Lung (tissue), 12 donors: ENCODE results near the gene FRAS1. TPM values are rescaled to one million over a fixed set of nuclear protein-coding genes. Genes with fewer than 3 reads are reported as not detected.

Source experiments
- ATAC-seq: fragments of 200-7000 bp; cut with Tn5 transposase; one replicate; pipeline ENCODE4 v1.9.1; 2020; ENCODE audit warnings: moderate number of reproducible peaks; ENCODE audit not compliant: insufficient read depth, low FRiP score
- DNase-seq, 3 donors: peaks; one replicate each; pipeline ENCODE4 v3.0.0-alpha.2; 2013 to 2017
- H3K27ac ChIP-seq, 2 donors: one replicate each; pipeline ENCODE4 v1.5.1; 2013; ENCODE audit warnings: mild to moderate bottlenecking in 2 of 2, moderate library complexity in 2 of 2, control low read depth in 1 of 2, inconsistent platforms in 1 of 2, low read depth in 1 of 2, low read length in 1 of 2
- H3K27me3 ChIP-seq, 3 donors: one replicate each; pipeline ENCODE4 v1.5.1; 2013; ENCODE audit warnings: low read length in 2 of 3; ENCODE audit not compliant: control insufficient read depth in 3 of 3, insufficient read depth in 3 of 3
- H3K36me3 ChIP-seq, 4 donors: one replicate each; pipeline ENCODE4 v1.5.1; 2013; ENCODE audit warnings: low read length in 4 of 4, mild to moderate bottlenecking in 1 of 4, moderate library complexity in 1 of 4; ENCODE audit not compliant: control insufficient read depth in 4 of 4, insufficient read depth in 4 of 4
- H3K4me1 ChIP-seq, 5 donors: one replicate each; pipeline ENCODE4 v1.5.1; 2013; ENCODE audit warnings: low read length in 5 of 5, mild to moderate bottlenecking in 2 of 5, moderate library complexity in 1 of 5; ENCODE audit not compliant: control insufficient read depth in 5 of 5, insufficient read depth in 5 of 5
- H3K4me3 ChIP-seq: one replicate; pipeline ENCODE4 v1.5.1; 2013; ENCODE audit warnings: mild to moderate bottlenecking, control low read depth, moderate library complexity
- H3K9ac ChIP-seq, 2 donors: one replicate each; pipeline ENCODE4 v1.5.1; 2013; ENCODE audit warnings: low read length in 2 of 2, control low read depth in 1 of 2; ENCODE audit not compliant: insufficient read depth in 1 of 2
- H3K9me3 ChIP-seq, 4 donors: one replicate each; pipeline ENCODE4 v1.5.1; 2013; ENCODE audit warnings: low read length in 3 of 4, mild to moderate bottlenecking in 1 of 4, moderate library complexity in 1 of 4; ENCODE audit not compliant: control insufficient read depth in 4 of 4, insufficient read depth in 3 of 4
- CTCF ChIP-seq: IDR thresholded peaks from 2 replicates; pipeline ENCODE4 v1.5.1; 2012; ENCODE audit warnings: mild to moderate bottlenecking; ENCODE audit errors: control extremely low read depth, extremely low read depth
- WGBS, 2 donors: extraction: QIAGEN DNeasy Blood & Tissue Kit; methylation state at CpG; one replicate each; pipeline ENCODE4 v1.1.7; 2013; 5-methylcytosine and 5-hydroxymethylcytosine counted together
- polyA plus RNA-seq, 2 donors: library from polyadenylated mRNA; stranded (reverse); fragments of 200-250 nt; gene quantifications; one replicate each; pipeline ENCODE4 v1.2.1, GENCODE V29; 2013
- total RNA-seq, 2 donors: library from RNA; depleted of rRNA in 1 of 2; stranded (reverse); fragments of >200 nt in 1 of 2; gene quantifications; one replicate each; pipeline ENCODE4 v1.2.1, GENCODE V29; 2014 to 2021
- donor health status: control.
- donor health status: control.
- donor health status: Bipolar disorder and iron deficiency.
- donor health status: healthy.
- donor health status: DM: yes; HTN: yes; CAD: no.

FRAS1 gene
- total and polyA plus RNA-seq, 4 donors: 0.45 to 53.8 (median 6.9) TPM

GRCh38 chr4:78520808-78521226, 463.7 kb downstream of the FRAS1 start:
- DNase-seq (no peak), ATAC-seq (no peak)
- no peak for TF ChIP-seq CTCF

GRCh38 chr4:78524009-78524408, 466.9 kb downstream of the FRAS1 start:
- 90 to 100% methylated on average over 1 of the region's 1 CpG for WGBS, 2 donors
- ATAC-seq (no peak), DNase-seq (no peak)
- Histone ChIP-seq H3K9me3 (no peaks in the 10 kb centered on the region), H3K36me3 (peaks cover 0 to 17% (median 0%) of the 10 kb centered on the region in 4 donors), H3K9ac (no peak overlapping the region), H3K4me3 (no peak overlapping the region), H3K27ac (no peak overlapping the region), H3K27me3 (no peaks in the 10 kb centered on the region), H3K4me1 (peaks cover 0 to 4% (median under 1%) of the 10 kb centered on the region in 5 donors)
- TF ChIP-seq CTCF: no peak

More at GRCh38 chr4:78520808-78521226, 463.7 kb downstream of the FRAS1 start:
- H3K27ac ChIP-seq: no peak overlapping the region
- no peaks in the 10 kb centered on the region for H3K27me3 ChIP-seq
- no peak overlapping the region for H3K4me3 ChIP-seq
- H3K9ac ChIP-seq: no peak overlapping the region
- WGBS, 2 donors: 65 to 67% methylated on average over 3 of the region's 3 CpGs
- peaks cover 0 to 6% (median 2%) of the 10 kb centered on the region in 5 donors for H3K4me1 ChIP-seq
- no peaks in the 10 kb centered on the region for H3K9me3 ChIP-seq
- H3K36me3 ChIP-seq: peaks cover 0 to 14% (median 0%) of the 10 kb centered on the region in 4 donors

GRCh38 chr4:78525559-78525958, 468.4 kb downstream of the FRAS1 start:
- no peak for ATAC-seq
- H3K27me3 ChIP-seq: no peaks in the 10 kb centered on the region
- no peaks in the 10 kb centered on the region for H3K9me3 ChIP-seq
- H3K4me1 ChIP-seq: no peaks in the 10 kb centered on the region
- H3K4me3 ChIP-seq: no peak overlapping the region
- H3K27ac ChIP-seq: no peak overlapping the region
- no peak for DNase-seq
- WGBS, 2 donors: 63 to 77% methylated on average over 3 of the region's 3 CpGs
- no peak for TF ChIP-seq CTCF
- peaks cover 0 to 17% (median 0%) of the 10 kb centered on the region in 4 donors for H3K36me3 ChIP-seq
- no peak overlapping the region for H3K9ac ChIP-seq

GRCh38 chr4:78527103-78527502, 470.0 kb downstream of the FRAS1 start:
- no peak for ATAC-seq
- WGBS, 2 donors: 98% methylated on average over 1 of the region's 1 CpG
- Histone ChIP-seq H3K9me3 (no peaks in the 10 kb centered on the region), H3K4me1 (peaks cover 0 to 1% (median 0%) of the 10 kb centered on the region in 5 donors), H3K27me3 (no peaks in the 10 kb centered on the region), H3K9ac (no peak overlapping the region), H3K36me3 (peaks cover 0 to 17% (median 0%) of the 10 kb centered on the region in 4 donors), H3K27ac (no peak overlapping the region), H3K4me3 (no peak overlapping the region)
- no peak for DNase-seq
- TF ChIP-seq CTCF: no peak
